Mammary epithelial cell (primary cell): ENCODE data around the gene CREB3L2.

Experiments
- EZH2 ChIP-seq: IDR thresholded peaks from 2 replicates; pipeline ENCODE4 v1.6.1; 2012; ENCODE audit warnings: low read length, inconsistent platforms, borderline replicate concordance
- TF ChIP-seq, protein P1 (sequence below), 2 donors: IDR thresholded peaks in 1 of 2; conservative IDR thresholded peaks in 1 of 2; 2 replicates each; pipeline ENCODE4 v1.5.1; 2011 to 2012; ENCODE audit warnings: inconsistent platforms in 2 of 2, low read length in 2 of 2, mild to moderate bottlenecking in 2 of 2, control low read depth in 1 of 2, low read depth in 1 of 2; ENCODE audit not compliant: insufficient read depth in 1 of 2; ENCODE audit errors: extremely low read depth in 1 of 2

DNA sequence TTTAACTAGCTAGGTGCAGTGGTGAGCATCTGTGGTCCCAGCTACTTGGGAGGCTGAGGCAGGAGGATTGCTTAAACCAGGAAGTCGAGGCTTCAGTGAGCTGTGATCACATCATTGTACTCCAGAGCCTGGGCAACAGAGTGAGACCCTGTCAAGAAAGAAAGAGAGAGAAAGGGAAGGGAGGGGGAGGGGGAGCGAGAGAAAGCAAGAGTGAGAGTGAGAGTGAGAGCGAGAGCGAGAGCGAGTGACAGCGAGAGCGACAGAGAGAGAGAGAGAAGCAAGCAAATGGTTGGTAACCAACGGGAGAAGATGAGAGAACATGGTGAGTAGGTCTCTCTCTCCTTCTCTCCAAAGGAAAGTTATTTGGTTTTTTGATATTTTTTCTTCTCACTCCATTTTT lies 85.3 kb downstream of the CREB3L2 start:
- TF ChIP-seq, protein P1, sequence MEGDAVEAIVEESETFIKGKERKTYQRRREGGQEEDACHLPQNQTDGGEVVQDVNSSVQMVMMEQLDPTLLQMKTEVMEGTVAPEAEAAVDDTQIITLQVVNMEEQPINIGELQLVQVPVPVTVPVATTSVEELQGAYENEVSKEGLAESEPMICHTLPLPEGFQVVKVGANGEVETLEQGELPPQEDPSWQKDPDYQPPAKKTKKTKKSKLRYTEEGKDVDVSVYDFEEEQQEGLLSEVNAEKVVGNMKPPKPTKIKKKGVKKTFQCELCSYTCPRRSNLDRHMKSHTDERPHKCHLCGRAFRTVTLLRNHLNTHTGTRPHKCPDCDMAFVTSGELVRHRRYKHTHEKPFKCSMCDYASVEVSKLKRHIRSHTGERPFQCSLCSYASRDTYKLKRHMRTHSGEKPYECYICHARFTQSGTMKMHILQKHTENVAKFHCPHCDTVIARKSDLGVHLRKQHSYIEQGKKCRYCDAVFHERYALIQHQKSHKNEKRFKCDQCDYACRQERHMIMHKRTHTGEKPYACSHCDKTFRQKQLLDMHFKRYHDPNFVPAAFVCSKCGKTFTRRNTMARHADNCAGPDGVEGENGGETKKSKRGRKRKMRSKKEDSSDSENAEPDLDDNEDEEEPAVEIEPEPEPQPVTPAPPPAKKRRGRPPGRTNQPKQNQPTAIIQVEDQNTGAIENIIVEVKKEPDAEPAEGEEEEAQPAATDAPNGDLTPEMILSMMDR (conservative IDR thresholded peaks at IDR 0.05 in 1 of 2, IDR thresholded peaks at IDR 0.05 in 1 of 2; ENCODE audit: extremely low read depth in 1 of 2, insufficient read depth in 1 of 2, low read depth in 1 of 2, low read length in 2 of 2), result no peak
- TF ChIP-seq EZH2, result no peak
